SK-N-SH treated with all-trans-retinoic acid at 6 μM for 48 hours (cell line): ENCODE data around the gene MSN.

Experiments
- ATAC-seq: fragments of 200-7000 bp; cut with Tn5 transposase; 3 replicates; pipeline ENCODE4 v1.9.1; 2020; ENCODE audit warnings: mild to moderate bottlenecking, moderate library complexity
- ARNTL ChIP-seq: fragments of 450-650 bp; formaldehyde crosslinking; IDR thresholded peaks from 2 replicates; pipeline ENCODE4 v1.5.0; 2020; ENCODE audit warnings: low read depth, mild to moderate bottlenecking, moderate library complexity, borderline replicate concordance
- BACH2 ChIP-seq: fragments of 250-450 bp; sonication (Bioruptor Pico); IDR thresholded peaks from 2 replicates; pipeline ENCODE4 v1.9.0; 2021; ENCODE audit warnings: mild to moderate bottlenecking, borderline replicate concordance
- CSDC2 ChIP-seq: fragments of 250-450 bp; sonication (Bioruptor Pico); IDR thresholded peaks from 2 replicates; pipeline ENCODE4 v1.5.0; 2020; ENCODE audit warnings: mild to moderate bottlenecking, moderate library complexity
- CSRNP3 ChIP-seq: fragments of 250-450 bp; sonication (Bioruptor Pico); IDR thresholded peaks from 2 replicates; pipeline ENCODE4 v1.5.1; 2021; ENCODE audit warnings: mild to moderate bottlenecking, moderate library complexity
- GLIS3 ChIP-seq: fragments of 250-450 bp; sonication (Bioruptor Pico); IDR thresholded peaks from 2 replicates; pipeline ENCODE4 v1.5.0; 2020; ENCODE audit warnings: mild to moderate bottlenecking, moderate library complexity
- ISL1 ChIP-seq: fragments of 250-450 bp; sonication (Bioruptor Pico); IDR thresholded peaks from 2 replicates; pipeline ENCODE4 v2.1.2; 2022; ENCODE audit warnings: mild to moderate bottlenecking, moderate library complexity
- OSR1 ChIP-seq: fragments of 250-450 bp; sonication (Bioruptor Pico); IDR thresholded peaks from 2 replicates; pipeline ENCODE4 v1.8.0; 2022; ENCODE audit warnings: moderate library complexity, mild to moderate bottlenecking, inconsistent platforms
- PATZ1 ChIP-seq: fragments of 250-450 bp; sonication (Bioruptor Pico); IDR thresholded peaks from 2 replicates; pipeline ENCODE4 v1.8.0; 2020; ENCODE audit warnings: mild to moderate bottlenecking, moderate library complexity, borderline replicate concordance
- POU6F1 ChIP-seq: fragments of 250-450 bp; sonication (Bioruptor Pico); IDR thresholded peaks from 2 replicates; pipeline ENCODE4 v1.8.0; 2021; ENCODE audit warnings: low read depth, mild to moderate bottlenecking, moderate library complexity, borderline replicate concordance
- PPARA ChIP-seq: fragments of 250-450 bp; sonication (Bioruptor Pico); IDR thresholded peaks from 2 replicates; pipeline ENCODE4 v1.5.0; 2020; ENCODE audit warnings: mild to moderate bottlenecking, borderline replicate concordance
- RARB ChIP-seq: fragments of 250-450 bp; sonication (Bioruptor Pico); IDR thresholded peaks from 2 replicates; pipeline ENCODE4 v1.8.0; 2021; ENCODE audit warnings: mild to moderate bottlenecking, moderate library complexity
- SNAI2 ChIP-seq: fragments of 250-450 bp; sonication (Bioruptor Pico); IDR thresholded peaks from 2 replicates; pipeline ENCODE4 v1.5.0; 2020; ENCODE audit warnings: mild to moderate bottlenecking, moderate library complexity
- TCF4 ChIP-seq: fragments of 250-450 bp; sonication (Bioruptor Pico); IDR thresholded peaks from 2 replicates; pipeline ENCODE4 v1.8.0; 2021; ENCODE audit warnings: mild to moderate bottlenecking, moderate library complexity, borderline replicate concordance
- TOX ChIP-seq: fragments of 250-450 bp; sonication (Bioruptor Pico); IDR thresholded peaks from 2 replicates; pipeline ENCODE4 v1.8.0; 2021; ENCODE audit warnings: mild to moderate bottlenecking, moderate library complexity, borderline replicate concordance
- ZC3H10 ChIP-seq: fragments of 250-450 bp; sonication (Bioruptor Pico); IDR thresholded peaks from 2 replicates; pipeline ENCODE4 v1.5.1; 2021; ENCODE audit warnings: mild to moderate bottlenecking, moderate library complexity
- ZFP3 ChIP-seq: fragments of 250-450 bp; sonication (Bioruptor Pico); IDR thresholded peaks from 2 replicates; pipeline ENCODE4 v1.5.0; 2020; ENCODE audit warnings: mild to moderate bottlenecking, moderate library complexity
- ZFP30 ChIP-seq: fragments of 450-650 bp; formaldehyde crosslinking; IDR thresholded peaks from 2 replicates; pipeline ENCODE4 v1.5.0; 2022; ENCODE audit warnings: mild to moderate bottlenecking, moderate library complexity
- ZNF565 ChIP-seq: fragments of 450-650 bp; formaldehyde crosslinking; conservative IDR thresholded peaks from 2 replicates; pipeline ENCODE4 v1.5.0; 2020; ENCODE audit warnings: low read depth, mild to moderate bottlenecking, moderate library complexity
- TF ChIP-seq, protein P1 (sequence below): fragments of 250-450 bp; sonication (Bioruptor Pico); IDR thresholded peaks from 2 replicates; pipeline ENCODE4 v1.5.1; 2020; ENCODE audit warnings: low read depth, mild to moderate bottlenecking, moderate library complexity
- TF ChIP-seq, protein P2 (sequence below): fragments of 250-450 bp; sonication (Bioruptor Pico); IDR thresholded peaks from 2 replicates; pipeline ENCODE4 v1.5.0; 2020; ENCODE audit warnings: mild to moderate bottlenecking, moderate library complexity

The MSN gene

DNA sequence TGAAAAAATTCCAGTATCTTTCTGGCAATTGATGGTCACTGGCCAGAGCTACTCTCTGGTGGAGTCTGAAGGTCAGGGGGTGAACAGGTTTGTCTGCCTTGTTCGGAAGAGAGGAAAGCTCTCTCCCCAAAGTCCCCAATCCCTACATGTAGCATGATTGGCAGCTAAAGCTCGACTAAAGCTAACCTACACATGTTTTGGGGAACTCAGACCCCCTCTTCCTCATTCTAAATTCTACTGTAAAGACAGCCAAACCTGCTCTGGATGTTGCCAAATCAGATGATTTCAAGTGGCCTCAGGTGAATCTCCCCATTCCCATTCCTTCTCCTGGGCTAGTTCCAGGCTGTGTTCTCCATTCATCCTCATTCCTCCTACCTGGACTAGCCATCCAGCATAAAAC is 84.1 kb downstream of the MSN start:
- TF ChIP-seq OSR1 (CRISPR knock-in tag) (no peak), TOX (CRISPR knock-in tag) (no peak), ZNF565 (CRISPR knock-in tag) (no peak), RARB (CRISPR knock-in tag) (no peak), ISL1 (CRISPR knock-in tag) (no peak), POU6F1 (CRISPR knock-in tag) (no peak), SNAI2 (CRISPR knock-in tag) (no peak)
- no peak for ATAC-seq

GRCh38 chrX:65752294-65752693 is 84.8 kb downstream of the MSN start:
- TF ChIP-seq CSDC2 (CRISPR knock-in tag) (no peak), PATZ1 (CRISPR knock-in tag) (no peak), POU6F1 (CRISPR knock-in tag) (no peak), ZC3H10 (CRISPR knock-in tag) (no peak), TCF4 (CRISPR knock-in tag) (no peak), ARNTL (CRISPR knock-in tag) (no peak), RARB (CRISPR knock-in tag) (no peak), CSRNP3 (CRISPR knock-in tag) (no peak), ZFP30 (CRISPR knock-in tag) (no peak), TOX (CRISPR knock-in tag) (no peak), ZNF565 (CRISPR knock-in tag) (no peak), BACH2 (CRISPR knock-in tag) (no peak), SNAI2 (CRISPR knock-in tag) (no peak), GLIS3 (CRISPR knock-in tag) (no peak), ZFP3 (CRISPR knock-in tag) (no peak), OSR1 (CRISPR knock-in tag) (no peak), PPARA (no peak)
- TF ChIP-seq, protein P1, sequence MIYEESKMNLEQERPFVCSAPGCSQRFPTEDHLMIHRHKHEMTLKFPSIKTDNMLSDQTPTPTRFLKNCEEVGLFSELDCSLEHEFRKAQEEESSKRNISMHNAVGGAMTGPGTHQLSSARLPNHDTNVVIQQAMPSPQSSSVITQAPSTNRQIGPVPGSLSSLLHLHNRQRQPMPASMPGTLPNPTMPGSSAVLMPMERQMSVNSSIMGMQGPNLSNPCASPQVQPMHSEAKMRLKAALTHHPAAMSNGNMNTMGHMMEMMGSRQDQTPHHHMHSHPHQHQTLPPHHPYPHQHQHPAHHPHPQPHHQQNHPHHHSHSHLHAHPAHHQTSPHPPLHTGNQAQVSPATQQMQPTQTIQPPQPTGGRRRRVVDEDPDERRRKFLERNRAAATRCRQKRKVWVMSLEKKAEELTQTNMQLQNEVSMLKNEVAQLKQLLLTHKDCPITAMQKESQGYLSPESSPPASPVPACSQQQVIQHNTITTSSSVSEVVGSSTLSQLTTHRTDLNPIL = no peak
- TF ChIP-seq, protein P2, sequence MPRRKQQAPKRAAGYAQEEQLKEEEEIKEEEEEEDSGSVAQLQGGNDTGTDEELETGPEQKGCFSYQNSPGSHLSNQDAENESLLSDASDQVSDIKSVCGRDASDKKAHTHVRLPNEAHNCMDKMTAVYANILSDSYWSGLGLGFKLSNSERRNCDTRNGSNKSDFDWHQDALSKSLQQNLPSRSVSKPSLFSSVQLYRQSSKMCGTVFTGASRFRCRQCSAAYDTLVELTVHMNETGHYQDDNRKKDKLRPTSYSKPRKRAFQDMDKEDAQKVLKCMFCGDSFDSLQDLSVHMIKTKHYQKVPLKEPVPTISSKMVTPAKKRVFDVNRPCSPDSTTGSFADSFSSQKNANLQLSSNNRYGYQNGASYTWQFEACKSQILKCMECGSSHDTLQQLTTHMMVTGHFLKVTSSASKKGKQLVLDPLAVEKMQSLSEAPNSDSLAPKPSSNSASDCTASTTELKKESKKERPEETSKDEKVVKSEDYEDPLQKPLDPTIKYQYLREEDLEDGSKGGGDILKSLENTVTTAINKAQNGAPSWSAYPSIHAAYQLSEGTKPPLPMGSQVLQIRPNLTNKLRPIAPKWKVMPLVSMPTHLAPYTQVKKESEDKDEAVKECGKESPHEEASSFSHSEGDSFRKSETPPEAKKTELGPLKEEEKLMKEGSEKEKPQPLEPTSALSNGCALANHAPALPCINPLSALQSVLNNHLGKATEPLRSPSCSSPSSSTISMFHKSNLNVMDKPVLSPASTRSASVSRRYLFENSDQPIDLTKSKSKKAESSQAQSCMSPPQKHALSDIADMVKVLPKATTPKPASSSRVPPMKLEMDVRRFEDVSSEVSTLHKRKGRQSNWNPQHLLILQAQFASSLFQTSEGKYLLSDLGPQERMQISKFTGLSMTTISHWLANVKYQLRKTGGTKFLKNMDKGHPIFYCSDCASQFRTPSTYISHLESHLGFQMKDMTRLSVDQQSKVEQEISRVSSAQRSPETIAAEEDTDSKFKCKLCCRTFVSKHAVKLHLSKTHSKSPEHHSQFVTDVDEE = no peak
- ATAC-seq = no peak
